Measurements from ENCODE around the gene ARL6IP1. TPM values are rescaled to one million over a fixed set of nuclear protein-coding genes. Genes with fewer than 3 reads are reported as not detected.

The ARL6IP1 gene
- total and polyA plus RNA-seq, 2 donors (not counting 3 experiments of a cell fraction or from before 2014, with no cell fraction given), result 251 to 338 TPM

- H3K79me2 ChIP-seq (ENCODE audit: control insufficient read depth, insufficient read depth, low read length), result no peaks in the 10 kb centered on the region
- no peaks in the 10 kb centered on the region for H3K4me1 ChIP-seq (ENCODE audit: control insufficient read depth, extremely low read depth, insufficient read depth, low read length)
- no peaks in the 10 kb centered on the region for H4K20me1 ChIP-seq (replicated peaks; ENCODE audit: control insufficient read depth, extremely low read depth, insufficient read depth, low read length)
- ChIA-PET CTCF (interaction anchor here (1.0 to 1.2 kb wide), 2 partner anchors 15 to 19 kb away, joined by 4 to 5 read pairs; no protein-coding TSS in a partner anchor), POLR2A (no interaction called here)
- no peak overlapping the region for H3K9ac ChIP-seq (replicated peaks; ENCODE audit: extremely low read depth, insufficient read depth, low read length)
- FAIRE-seq (no peak), DNase-seq (ENCODE audit: low read depth, low spot score) (no peak)
- no TSS peak for BruUV-seq (replicated peaks)
- H2AFZ ChIP-seq (ENCODE audit: low read depth, low read length), result no peak overlapping the region
- H3K9me3 ChIP-seq (replicated peaks; ENCODE audit: control insufficient read depth, insufficient read depth, low read length), result no peaks in the 10 kb centered on the region
- H3K4me3 ChIP-seq (replicated peaks in 1 of 3; ENCODE audit: insufficient read depth in 1 of 3, low read depth in 1 of 3, low read length in 3 of 3), result no peak overlapping the region
- H3K27ac ChIP-seq (ENCODE audit: insufficient read depth, low read depth, low read length), result no peak overlapping the region
- TF ChIP-seq FOS (IDR thresholded peaks at IDR 0.05; ENCODE audit: borderline replicate concordance, insufficient read depth, low read length), result no peak
- no peak for TF ChIP-seq MAX (IDR thresholded peaks at IDR 0.05; ENCODE audit: insufficient read depth, insufficient read length)
- no peak for TF ChIP-seq MYC (IDR thresholded peaks at IDR 0.05; ENCODE audit: low read depth, low read length)
- no peak for TF ChIP-seq POLR2A (IDR thresholded peaks at IDR 0.05; ENCODE audit: low read depth, low read length)
- no peak for TF ChIP-seq POLR2AphosphoS5 (IDR thresholded peaks at IDR 0.05; ENCODE audit: insufficient read depth, low read depth, low read length)
- TF ChIP-seq JUN (IDR thresholded peaks at IDR 0.05; ENCODE audit: borderline replicate concordance, insufficient read depth, insufficient read length, low read depth), result no peak
- TF ChIP-seq CTCF (IDR thresholded peaks at IDR 0.05; ENCODE audit: extremely low read depth in 1 of 2, insufficient read depth in 1 of 2, low read depth in 1 of 2, low read length in 2 of 2), result no peak
- no peak for TF ChIP-seq GATA2 (IDR thresholded peaks at IDR 0.05; ENCODE audit: insufficient read depth, insufficient read length, low read depth, low read length)
- dilution Hi-C loops (cut with MboI; ENCODE audit: extremely low pct_ligation_motif_present, low sequenced_read_pairs) (no loop called here), intact Hi-C loops (cut with micrococcal nuclease) (no loop called here)
- no peaks in the 10 kb centered on the region for H3K27me3 ChIP-seq (ENCODE audit: control insufficient read depth in 2 of 2, insufficient read depth in 2 of 2, low read length in 2 of 2)
- H3K4me2 ChIP-seq (ENCODE audit: insufficient read depth, low read length), result no peak overlapping the region
- peaks cover 30 to 48% of the 10 kb centered on the region in 2 experiments for H3K36me3 ChIP-seq (ENCODE audit: control insufficient read depth in 2 of 2, extremely low read depth in 1 of 2, insufficient read depth in 2 of 2, low read length in 2 of 2)
- no peaks in the 10 kb centered on the region for H3K9me1 ChIP-seq (replicated peaks; ENCODE audit: control insufficient read depth, extremely low read depth, insufficient read depth, low read length)
These were observed 32.6 kb upstream of the ARL6IP1 start for GRCh38 chr16:18833707-18834505.

Data from endothelial cell of umbilical vein (primary cell).